AG10803 (cell line): ENCODE data around the gene ATRN.
"Not testable (repeated sequence)": the region's sequence is repeated elsewhere in the genome, so short reads cannot be mapped to it uniquely, and the experiment has no call there.

Experiments used
- DNase-seq: peaks from one replicate; pipeline ENCODE4 v3.0.0; 2010; ENCODE audit warnings: low read depth
- H3K4me3 ChIP-seq: 2 replicates; pipeline ENCODE4 v1.5.1; 2011; ENCODE audit warnings: mild to moderate bottlenecking, low read length, control low read depth
- CTCF ChIP-seq: conservative IDR thresholded peaks from 2 replicates; pipeline ENCODE4 v1.5.1; 2011; ENCODE audit warnings: mild to moderate bottlenecking, low read length, control low read depth, inconsistent platforms

Gene ATRN

GRCh38 chr20:3515379-3516170, 44.8 kb downstream of the ATRN start:
- peak; percentile 62 for DNase-seq
- TF ChIP-seq CTCF: no peak
- H3K4me3 ChIP-seq: no peak overlapping the region

GRCh38 chr20:3521852-3522740, 51.3 kb downstream of the ATRN start:
- peak; percentile 15 for DNase-seq
- no peak for TF ChIP-seq CTCF
- H3K4me3 ChIP-seq: no peak overlapping the region

- DNase-seq, H3K4me3 ChIP-seq: not testable (repeated sequence)
Measured at GRCh38 chr20:3524696-3525095, 53.9 kb downstream of the ATRN start.

GRCh38 chr20:3532089-3532615, 61.3 kb downstream of the ATRN start:
- no peak for DNase-seq
- TF ChIP-seq CTCF: no peak
- H3K4me3 ChIP-seq: no peak overlapping the region

- not testable (repeated sequence) for H3K4me3 ChIP-seq, DNase-seq
Measured at GRCh38 chr20:3537733-3538132, 66.9 kb downstream of the ATRN start.

- no peak for DNase-seq
- no peak overlapping the region for H3K4me3 ChIP-seq
- no peak for TF ChIP-seq CTCF
Measured at GRCh38 chr20:3539311-3540107, 68.7 kb downstream of the ATRN start.

- DNase-seq: no peak
- TF ChIP-seq CTCF: no peak
- H3K4me3 ChIP-seq: no peak overlapping the region
Measured at GRCh38 chr20:3541887-3542721, 71.3 kb downstream of the ATRN start.
